GM18505 (cell line): Measurements from ENCODE around the gene CEBPA.
A peak's percentile ranks its signal among the peaks of the same experiment; 100 is the strongest.

Experiments used
- ATAC-seq: cut with Tn5 transposase; IDR thresholded peaks from one replicate; pipeline ENCODE4 v1.9.1; 2021; ENCODE audit not compliant: unreplicated experiment
- POLR2A ChIP-seq: IDR thresholded peaks from 4 replicates; pipeline ENCODE4 v1.6.1; 2011; ENCODE audit warnings: borderline replicate concordance; ENCODE audit not compliant: insufficient read depth, insufficient read length; ENCODE audit errors: extremely low read depth

CEBPA gene

GRCh38 chr19:33310606-33311325 lies 8.4 kb upstream of the CEBPA start:
- no peak for TF ChIP-seq POLR2A
- no peak for ATAC-seq

- TF ChIP-seq POLR2A = no peak
- ATAC-seq = no peak
Measured at GRCh38 chr19:33309826-33310225, 7.5 kb upstream of the CEBPA start.

- no peak for TF ChIP-seq POLR2A
- ATAC-seq = no peak
Measured at GRCh38 chr19:33306853-33307792, 4.8 kb upstream of the CEBPA start.

- no peak for ATAC-seq
Measured at GRCh38 chr19:33306191-33306590, 3.9 kb upstream of the CEBPA start.

GRCh38 chr19:33304760-33305647 lies 2.7 kb upstream of the CEBPA start:
- ATAC-seq = no peak
- TF ChIP-seq POLR2A = no peak

More at GRCh38 chr19:33306191-33306590, 3.9 kb upstream of the CEBPA start:
- no peak for TF ChIP-seq POLR2A

GRCh38 chr19:33304371-33304759 lies 2.0 kb upstream of the CEBPA start:
- no peak for ATAC-seq
- no peak for TF ChIP-seq POLR2A

- ATAC-seq = no peak
- no peak for TF ChIP-seq POLR2A
Measured at GRCh38 chr19:33303791-33304345, 1.5 kb upstream of the CEBPA start.

GRCh38 chr19:33302974-33303790 lies 848 bp upstream of the CEBPA start:
- TF ChIP-seq POLR2A = no peak
- peak; percentile 17 for ATAC-seq

GRCh38 chr19:33301900-33302174 lies 497 bp downstream of the CEBPA start:
- no peak for TF ChIP-seq POLR2A
- no peak for ATAC-seq

- no peak for TF ChIP-seq POLR2A
- ATAC-seq = no peak
Measured at GRCh38 chr19:33301144-33301899, 1.0 kb downstream of the CEBPA start.

GRCh38 chr19:33300894-33301143 lies 1.5 kb downstream of the CEBPA start:
- no peak for TF ChIP-seq POLR2A
- no peak for ATAC-seq
